HEK293 (cell line): Measurements from ENCODE around the gene ADAM8.

Source experiments
- ELK4 ChIP-seq: IDR thresholded peaks from 2 replicates; pipeline ENCODE4 v1.6.1; 2011; ENCODE audit warnings: mild to moderate bottlenecking, low read depth, low read length, borderline replicate concordance
- GFI1B ChIP-seq: fragments of 450-650 bp; formaldehyde crosslinking; IDR thresholded peaks from 2 replicates; pipeline ENCODE4 v1.5.1; 2016; ENCODE audit warnings: missing biosample characterization, missing genetic modification characterization
- HOXD13 ChIP-seq: sonication (generic); formaldehyde crosslinking; IDR thresholded peaks from 2 replicates; pipeline ENCODE4 v1.8.0; 2022; ENCODE audit warnings: missing genetic modification reagents, borderline replicate concordance
- IKZF3 ChIP-seq: fragments of 450-650 bp; IDR thresholded peaks from 2 replicates; pipeline ENCODE4 v1.5.0; 2018; ENCODE audit warnings: missing biosample characterization, mild to moderate bottlenecking, missing genetic modification characterization, moderate library complexity
- PRDM10 ChIP-seq: fragments of 450-650 bp; formaldehyde crosslinking; IDR thresholded peaks from 2 replicates; pipeline ENCODE4 v1.5.1; 2016; ENCODE audit warnings: missing biosample characterization, missing genetic modification characterization
- SCRT1 ChIP-seq: fragments of 450-650 bp; formaldehyde crosslinking; IDR thresholded peaks from 2 replicates; pipeline ENCODE4 v1.5.1; 2016; ENCODE audit warnings: missing biosample characterization, missing genetic modification characterization, borderline replicate concordance
- ZBTB49 ChIP-seq: fragments of 450-650 bp; formaldehyde crosslinking; IDR thresholded peaks from 2 replicates; pipeline ENCODE4 v1.5.1; 2016; ENCODE audit warnings: missing biosample characterization, missing genetic modification characterization, low read depth
- ZEB2 ChIP-seq: fragments of 450-650 bp; formaldehyde crosslinking; IDR thresholded peaks from 2 replicates; pipeline ENCODE4 v1.5.1; 2016; ENCODE audit warnings: missing biosample characterization, missing genetic modification characterization
- ZNF155 ChIP-seq: fragments of 450-650 bp; formaldehyde crosslinking; IDR thresholded peaks from 2 replicates; pipeline ENCODE4 v1.5.1; 2016; ENCODE audit warnings: missing biosample characterization, missing genetic modification characterization
- ZNF2 ChIP-seq: fragments of 450-650 bp; formaldehyde crosslinking; IDR thresholded peaks from 2 replicates; pipeline ENCODE4 v1.5.1; 2016; ENCODE audit warnings: missing biosample characterization, missing genetic modification characterization
- ZNF221 ChIP-seq: fragments of 450-650 bp; formaldehyde crosslinking; IDR thresholded peaks from 2 replicates; pipeline ENCODE4 v1.5.1; 2017; ENCODE audit warnings: missing biosample characterization, missing genetic modification characterization, borderline replicate concordance
- ZNF239 ChIP-seq: fragments of 450-650 bp; formaldehyde crosslinking; IDR thresholded peaks from 2 replicates; pipeline ENCODE4 v1.5.1; 2016; ENCODE audit warnings: missing biosample characterization, missing genetic modification characterization
- ZNF266 ChIP-seq: fragments of 450-650 bp; formaldehyde crosslinking; IDR thresholded peaks from 2 replicates; pipeline ENCODE4 v1.5.1; 2016; ENCODE audit warnings: missing biosample characterization, missing genetic modification characterization, low read depth
- ZNF274 ChIP-seq, 2 experiments: fragments of 200-500 bp in 1 of 2; fragments of 450-650 bp in 1 of 2; sonication (Bioruptor generic) in 1 of 2; formaldehyde crosslinking in 1 of 2; IDR thresholded peaks; 2 replicates each; pipeline versions ENCODE4 v1.5.1 to v1.6.1; 2014 to 2016; ENCODE audit warnings: borderline replicate concordance in 1 of 2, inconsistent platforms in 1 of 2, low read length in 1 of 2, missing biosample characterization in 1 of 2, missing genetic modification characterization in 1 of 2
- ZNF394 ChIP-seq: fragments of 450-650 bp; formaldehyde crosslinking; IDR thresholded peaks from 2 replicates; pipeline ENCODE4 v1.5.1; 2016; ENCODE audit warnings: missing biosample characterization, missing genetic modification characterization, mild to moderate bottlenecking, moderate library complexity, borderline replicate concordance
- ZNF404 ChIP-seq: fragments of 450-650 bp; formaldehyde crosslinking; IDR thresholded peaks from 2 replicates; pipeline ENCODE4 v1.5.1; 2017; ENCODE audit warnings: missing biosample characterization, missing genetic modification characterization
- ZNF449 ChIP-seq: fragments of 450-650 bp; formaldehyde crosslinking; IDR thresholded peaks from 2 replicates; pipeline ENCODE4 v1.5.1; 2017; ENCODE audit warnings: missing biosample characterization, mild to moderate bottlenecking, missing genetic modification characterization, moderate library complexity
- ZNF473 ChIP-seq: fragments of 450-650 bp; formaldehyde crosslinking; IDR thresholded peaks from 2 replicates; pipeline ENCODE4 v1.5.1; 2017; ENCODE audit warnings: missing biosample characterization, missing genetic modification characterization
- ZNF513 ChIP-seq: fragments of 450-650 bp; IDR thresholded peaks from 2 replicates; pipeline ENCODE4 v1.5.1; 2018; ENCODE audit warnings: missing biosample characterization, missing genetic modification characterization
- ZNF514 ChIP-seq: fragments of 450-650 bp; formaldehyde crosslinking; IDR thresholded peaks from 2 replicates; pipeline ENCODE4 v1.5.1; 2016; ENCODE audit warnings: missing biosample characterization, missing genetic modification characterization
- ZNF521 ChIP-seq: fragments of 450-650 bp; formaldehyde crosslinking; IDR thresholded peaks from 2 replicates; pipeline ENCODE4 v1.5.1; 2017; ENCODE audit warnings: missing biosample characterization, mild to moderate bottlenecking, missing genetic modification characterization
- ZNF560 ChIP-seq: fragments of 450-650 bp; formaldehyde crosslinking; IDR thresholded peaks from 2 replicates; pipeline ENCODE4 v1.5.1; 2017; ENCODE audit warnings: missing biosample characterization, missing genetic modification characterization, borderline replicate concordance
- ZNF561 ChIP-seq: fragments of 450-650 bp; IDR thresholded peaks from 2 replicates; pipeline ENCODE4 v1.5.1; 2018; ENCODE audit warnings: missing biosample characterization, missing genetic modification characterization, borderline replicate concordance
- ZNF639 ChIP-seq: fragments of 450-650 bp; formaldehyde crosslinking; IDR thresholded peaks from 2 replicates; pipeline ENCODE4 v1.5.1; 2016; ENCODE audit warnings: missing biosample characterization, missing genetic modification characterization
- ZNF658 ChIP-seq: fragments of 450-650 bp; formaldehyde crosslinking; IDR thresholded peaks from 2 replicates; pipeline ENCODE4; 2016; ENCODE audit warnings: missing biosample characterization, missing genetic modification characterization
- ZNF677 ChIP-seq: fragments of 450-650 bp; IDR thresholded peaks from 2 replicates; pipeline ENCODE4 v1.5.0; 2018; ENCODE audit warnings: missing biosample characterization, mild to moderate bottlenecking, missing genetic modification characterization, moderate library complexity

The ADAM8 gene

GRCh38 chr10:133318494-133319127, 41.9 kb upstream of the ADAM8 start (continued):
- TF ChIP-seq ZNF639 (peak; percentile 76), IKZF3 (peak; percentile 36; the same call in 1 of the 2 replicates), ZNF221 (tag by site-specific recombination) (no peak), HOXD13 (CRISPR knock-in tag) (no peak), ZNF658 (tag by site-specific recombination) (no peak), ZNF473 (tag by site-specific recombination) (no peak), GFI1B (tag by site-specific recombination) (no peak), ZNF266 (tag by site-specific recombination) (no peak), ZNF404 (no peak), ZNF513 (tag by site-specific recombination) (no peak), ZNF449 (no peak), ZNF239 (no peak), ZNF560 (tag by site-specific recombination) (no peak), ZNF561 (tag by site-specific recombination) (peak; percentile 92), ZBTB49 (tag by site-specific recombination) (no peak), ZNF677 (no peak), ZNF274 (IDR thresholded peaks at IDR 0.05; ENCODE audit: low read length) (no peak), ZNF274 (tag by site-specific recombination; IDR thresholded peaks at IDR 0.05; ENCODE audit: borderline replicate concordance) (no peak), ZNF394 (tag by site-specific recombination) (peak; percentile 52; the same call in 1 of the 2 replicates), SCRT1 (tag by site-specific recombination) (no peak), PRDM10 (tag by site-specific recombination) (peak; percentile 87), ZNF521 (tag by site-specific recombination) (no peak), ZNF514 (tag by site-specific recombination) (no peak), ZEB2 (tag by site-specific recombination) (peak; percentile 95), ELK4 (no peak), ZNF155 (tag by site-specific recombination) (no peak), ZNF2 (tag by site-specific recombination) (peak; percentile 99)
